Measurements from ENCODE around the gene HIP1R. TPM values are rescaled to one million over a fixed set of nuclear protein-coding genes. Genes with fewer than 3 reads are reported as not detected.

HIP1R gene
- total RNA-seq, 1 donor, result 11.1 TPM

GRCh38 chr12:122844366-122844971 lies 9.2 kb downstream of the HIP1R start:
- H3K4me3 ChIP-seq (ENCODE audit: low read depth, low read length), result no peak overlapping the region
- no peak for DNase-seq (ENCODE audit: low read depth)
- TF ChIP-seq, protein P1, sequence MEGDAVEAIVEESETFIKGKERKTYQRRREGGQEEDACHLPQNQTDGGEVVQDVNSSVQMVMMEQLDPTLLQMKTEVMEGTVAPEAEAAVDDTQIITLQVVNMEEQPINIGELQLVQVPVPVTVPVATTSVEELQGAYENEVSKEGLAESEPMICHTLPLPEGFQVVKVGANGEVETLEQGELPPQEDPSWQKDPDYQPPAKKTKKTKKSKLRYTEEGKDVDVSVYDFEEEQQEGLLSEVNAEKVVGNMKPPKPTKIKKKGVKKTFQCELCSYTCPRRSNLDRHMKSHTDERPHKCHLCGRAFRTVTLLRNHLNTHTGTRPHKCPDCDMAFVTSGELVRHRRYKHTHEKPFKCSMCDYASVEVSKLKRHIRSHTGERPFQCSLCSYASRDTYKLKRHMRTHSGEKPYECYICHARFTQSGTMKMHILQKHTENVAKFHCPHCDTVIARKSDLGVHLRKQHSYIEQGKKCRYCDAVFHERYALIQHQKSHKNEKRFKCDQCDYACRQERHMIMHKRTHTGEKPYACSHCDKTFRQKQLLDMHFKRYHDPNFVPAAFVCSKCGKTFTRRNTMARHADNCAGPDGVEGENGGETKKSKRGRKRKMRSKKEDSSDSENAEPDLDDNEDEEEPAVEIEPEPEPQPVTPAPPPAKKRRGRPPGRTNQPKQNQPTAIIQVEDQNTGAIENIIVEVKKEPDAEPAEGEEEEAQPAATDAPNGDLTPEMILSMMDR (IDR thresholded peaks at IDR 0.05; ENCODE audit: insufficient read depth, low read length), result no peak

GRCh38 chr12:122845041-122845864 lies 10.0 kb downstream of the HIP1R start:
- no peak overlapping the region for H3K4me3 ChIP-seq (ENCODE audit: low read depth, low read length)
- TF ChIP-seq, protein P1 (IDR thresholded peaks at IDR 0.05; ENCODE audit: insufficient read depth, low read length), result no peak
- DNase-seq (ENCODE audit: low read depth), result no peak

- TF ChIP-seq, protein P1 (IDR thresholded peaks at IDR 0.05; ENCODE audit: insufficient read depth, low read length), result no peak
- DNase-seq (ENCODE audit: low read depth), result no peak
- no peak overlapping the region for H3K4me3 ChIP-seq (ENCODE audit: low read depth, low read length)
These were observed 10.8 kb downstream of the HIP1R start for GRCh38 chr12:122845865-122846621.

- no peak for DNase-seq (ENCODE audit: low read depth)
- TF ChIP-seq, protein P1 (IDR thresholded peaks at IDR 0.05; ENCODE audit: insufficient read depth, low read length), result no peak
- no peak overlapping the region for H3K4me3 ChIP-seq (ENCODE audit: low read depth, low read length)
These were observed 11.6 kb downstream of the HIP1R start for GRCh38 chr12:122846622-122847515.

DNA sequence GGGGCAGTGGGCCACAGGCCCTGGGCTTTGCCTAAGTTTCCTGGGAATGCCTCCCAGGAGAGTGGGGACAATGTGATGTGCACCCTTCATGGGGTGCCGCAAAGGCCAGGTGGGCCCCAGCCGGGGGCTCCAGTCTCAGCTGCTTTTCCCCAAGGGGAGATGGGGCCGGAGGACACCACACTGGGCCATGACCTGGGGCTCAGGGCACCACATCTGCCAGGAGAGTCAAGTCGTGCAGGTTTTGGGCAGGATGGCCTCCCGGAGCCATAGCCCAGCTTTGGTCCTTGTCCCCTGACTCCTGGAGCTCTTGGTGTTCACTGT lies 12.2 kb downstream of the HIP1R start:
- TF ChIP-seq, protein P1 (IDR thresholded peaks at IDR 0.05; ENCODE audit: insufficient read depth, low read length), result no peak
- no peak for DNase-seq (ENCODE audit: low read depth)
- H3K4me3 ChIP-seq (ENCODE audit: low read depth, low read length), result no peak overlapping the region

GRCh38 chr12:122847921-122848421 lies 12.7 kb downstream of the HIP1R start:
- TF ChIP-seq, protein P1 (IDR thresholded peaks at IDR 0.05; ENCODE audit: insufficient read depth, low read length), result no peak
- no peak for DNase-seq (ENCODE audit: low read depth)

More at GRCh38 chr12:122847921-122848421, 12.7 kb downstream of the HIP1R start:
- H3K4me3 ChIP-seq (ENCODE audit: low read depth, low read length), result no peak overlapping the region
